HG02610 (cell line): Measurements from ENCODE around the gene MTMR4.
"Not testable (repeated sequence)": the region's sequence is repeated elsewhere in the genome, so short reads cannot be mapped to it uniquely, and the experiment has no call there.

Experiments used
- ATAC-seq: cut with Tn5 transposase; IDR thresholded peaks from one replicate; pipeline ENCODE4 v1.9.1; 2021; ENCODE audit warnings: mild to moderate bottlenecking, moderate library complexity; ENCODE audit not compliant: unreplicated experiment

Gene MTMR4

DNA sequence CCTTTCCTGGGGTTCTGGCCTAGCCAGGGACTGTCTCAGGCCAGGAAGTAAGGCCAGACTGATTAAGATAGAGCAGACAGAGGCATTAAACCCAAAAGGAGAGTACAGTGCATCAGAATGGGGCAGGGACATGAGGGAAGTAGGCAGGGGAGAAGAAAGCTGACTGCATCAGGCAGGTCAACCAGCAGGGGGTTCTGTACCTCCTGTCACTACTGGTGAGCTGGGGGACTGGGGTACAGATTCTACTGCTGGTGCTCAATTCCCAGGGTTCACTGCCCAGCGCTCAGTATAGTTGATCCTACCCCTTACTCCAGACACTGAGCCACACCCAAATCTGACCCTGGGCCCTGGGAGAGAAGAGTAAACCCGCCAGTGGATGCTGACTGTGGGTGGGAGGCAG, 12.9 kb upstream of the MTMR4 start:
- no peak for ATAC-seq

DNA sequence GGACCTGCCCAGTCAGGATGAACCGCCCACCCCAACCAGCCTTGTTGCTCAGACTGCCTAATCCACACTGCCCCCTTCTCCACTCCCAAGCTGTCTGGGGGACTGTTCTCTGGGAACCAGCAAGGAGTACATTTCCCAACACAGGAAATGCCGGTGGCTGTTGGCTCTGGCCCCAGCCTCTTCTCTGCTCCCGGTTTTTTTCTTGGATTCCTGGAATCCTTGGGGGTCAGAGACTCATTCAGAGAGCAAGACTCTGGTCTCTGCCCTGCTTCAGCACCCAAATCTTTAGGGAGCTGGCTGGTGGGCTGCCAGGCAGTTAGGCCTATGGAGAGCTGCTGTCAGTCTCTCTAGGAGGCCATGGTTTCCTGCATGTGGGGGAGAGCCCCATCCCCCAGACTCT, 10.8 kb upstream of the MTMR4 start:
- no peak for ATAC-seq

- no peak for ATAC-seq
Measured at GRCh38 chr17:58521680-58522079, 7.2 kb upstream of the MTMR4 start.

- no peak for ATAC-seq
Measured at GRCh38 chr17:58520843-58521430, 6.5 kb upstream of the MTMR4 start.

DNA sequence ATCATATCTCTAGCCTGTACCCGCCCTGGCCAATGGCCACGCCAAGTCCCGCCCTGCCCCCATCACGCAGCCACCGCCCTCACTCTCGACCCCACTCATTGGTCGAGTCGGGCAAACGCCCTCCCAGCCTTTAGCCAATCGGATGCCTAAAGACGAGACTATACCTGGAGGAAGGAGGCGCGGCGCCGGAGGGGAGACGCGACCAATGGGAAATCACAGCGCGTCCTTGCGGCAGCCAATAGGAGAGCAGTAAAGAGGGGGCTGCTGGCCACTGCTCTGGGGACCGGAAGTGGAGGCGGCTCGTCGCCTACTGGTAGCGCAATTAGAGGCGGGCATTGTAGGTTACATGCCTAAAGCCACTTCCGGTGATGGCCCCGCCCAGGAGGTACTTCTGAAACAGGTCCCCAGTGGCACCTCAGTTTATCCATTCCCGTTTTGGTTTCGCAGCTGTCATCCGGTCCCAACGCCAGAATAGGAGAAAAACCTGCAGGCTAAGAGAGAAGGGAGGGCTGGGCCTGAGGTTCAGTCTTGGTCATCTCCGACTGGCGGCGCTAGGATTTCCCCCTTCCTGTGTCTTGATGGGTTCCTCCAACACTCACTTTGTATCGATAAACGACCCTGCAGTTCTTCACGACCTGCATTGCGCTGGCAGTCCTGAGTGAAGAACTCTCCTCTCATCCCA, 3.6 kb upstream of the MTMR4 start:
- ATAC-seq = peak; percentile 79

GRCh38 chr17:58517378-58517927, 3.0 kb upstream of the MTMR4 start:
- ATAC-seq = no peak

GRCh38 chr17:58516644-58517377, 2.4 kb upstream of the MTMR4 start:
- ATAC-seq = no peak

DNA sequence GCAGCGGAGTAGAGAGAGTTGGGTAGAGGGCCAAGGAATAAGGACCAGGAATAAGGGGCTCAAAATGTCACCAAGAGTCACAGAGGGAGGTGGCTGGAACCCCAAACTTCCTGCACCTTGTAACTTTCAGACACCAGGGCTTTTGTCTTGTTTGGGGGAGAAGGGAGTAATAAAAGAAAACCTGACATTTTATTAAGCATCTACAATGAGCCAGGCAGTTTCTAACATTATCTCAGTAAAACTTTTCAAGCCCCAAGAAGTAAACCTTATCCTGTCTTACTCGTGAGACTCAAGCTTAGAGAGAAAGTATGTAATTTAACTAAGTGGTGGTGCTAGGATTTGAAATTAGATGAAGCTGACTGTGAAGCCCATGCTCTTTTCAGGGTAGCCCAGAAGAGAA, 848 bp upstream of the MTMR4 start:
- no peak for ATAC-seq

DNA sequence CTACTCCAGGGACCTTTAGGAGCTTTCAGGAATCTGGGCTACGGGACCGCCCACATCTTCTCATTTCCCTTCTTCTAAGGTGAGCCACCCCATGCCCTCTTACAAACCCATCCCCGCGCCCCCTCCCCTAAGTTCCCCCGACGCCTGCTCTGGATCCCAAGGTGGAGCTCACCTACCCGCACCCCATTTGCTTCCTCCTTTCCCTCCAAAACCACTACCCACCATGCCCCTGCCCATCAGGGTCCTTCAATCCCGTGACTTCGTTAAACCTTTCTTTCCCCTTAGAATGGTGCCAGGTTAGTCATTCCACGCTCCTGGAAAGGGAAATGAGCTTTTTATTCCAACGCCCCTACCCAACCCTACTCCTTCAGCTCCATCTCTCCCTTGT, 326 bp upstream of the MTMR4 start:
- ATAC-seq = no peak

- ATAC-seq = no peak
Measured at GRCh38 chr17:58513267-58513964, 1.0 kb downstream of the MTMR4 start.

GRCh38 chr17:58510075-58510474, 4.4 kb downstream of the MTMR4 start:
- ATAC-seq = no peak

GRCh38 chr17:58508341-58509067, 5.9 kb downstream of the MTMR4 start:
- ATAC-seq = no peak

- no peak for ATAC-seq
Measured at GRCh38 chr17:58507123-58507634, 7.3 kb downstream of the MTMR4 start.

DNA sequence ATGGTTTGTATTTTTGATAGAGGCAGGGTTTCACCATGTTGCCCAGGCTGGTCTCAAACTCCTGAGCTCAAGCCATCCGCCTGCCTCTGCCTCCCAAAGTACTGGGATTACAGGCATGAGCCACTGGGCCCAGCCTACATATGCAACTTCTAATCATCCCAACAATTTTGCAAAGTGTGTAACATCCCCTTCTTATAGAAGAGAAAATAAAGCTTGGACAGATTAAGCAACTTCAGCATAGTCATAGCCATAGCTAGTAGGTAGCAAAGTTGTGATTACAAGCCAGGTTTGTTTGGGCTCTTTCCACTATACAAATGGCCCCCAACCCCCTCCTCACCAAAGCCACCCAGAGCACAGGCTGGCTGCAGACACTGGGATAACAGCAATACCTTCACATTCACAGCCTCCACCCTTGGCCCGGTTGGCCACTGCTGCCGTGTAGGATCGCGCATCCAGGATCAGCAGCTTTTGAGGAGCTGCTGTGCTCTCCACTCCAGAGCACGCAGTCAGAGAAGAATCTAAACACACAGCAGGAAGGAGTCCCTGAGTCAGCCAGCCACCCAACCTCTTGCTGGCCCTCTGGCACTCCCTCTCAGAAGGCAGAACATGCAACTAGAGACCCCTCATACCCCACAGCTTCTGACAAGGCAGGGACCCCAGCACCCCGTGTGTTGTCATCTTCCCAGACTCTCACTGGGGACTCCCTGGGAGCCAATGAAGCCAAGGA, 7.9 kb downstream of the MTMR4 start:
- ATAC-seq = no peak

DNA sequence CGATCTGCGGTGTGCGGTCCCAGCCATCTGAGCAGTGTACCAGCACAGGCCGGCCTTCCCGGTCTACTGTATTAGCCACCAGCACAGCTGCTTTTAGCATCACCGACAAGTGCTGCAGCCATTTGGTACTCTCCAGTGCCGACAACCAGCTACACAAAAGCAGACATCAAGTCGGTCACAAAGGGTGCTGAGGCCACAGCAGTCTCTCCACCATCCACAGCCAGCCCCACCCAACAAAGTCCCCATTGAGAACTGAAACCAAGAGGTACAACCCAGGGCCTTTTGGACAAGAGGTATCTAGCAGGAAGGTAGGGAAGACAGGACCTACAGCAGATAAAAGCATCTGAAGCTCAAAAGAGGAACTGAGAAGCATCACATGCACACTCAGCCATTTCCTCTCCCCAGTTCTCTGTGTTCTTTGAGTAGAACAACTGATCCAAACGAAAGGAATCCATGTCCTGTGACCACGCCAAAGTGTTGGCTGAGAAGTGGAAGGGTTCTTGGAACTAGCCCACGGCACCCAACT, 9.5 kb downstream of the MTMR4 start:
- ATAC-seq = peak; percentile 94

- no peak for ATAC-seq
Measured at GRCh38 chr17:58503866-58504265, 10.6 kb downstream of the MTMR4 start.

DNA sequence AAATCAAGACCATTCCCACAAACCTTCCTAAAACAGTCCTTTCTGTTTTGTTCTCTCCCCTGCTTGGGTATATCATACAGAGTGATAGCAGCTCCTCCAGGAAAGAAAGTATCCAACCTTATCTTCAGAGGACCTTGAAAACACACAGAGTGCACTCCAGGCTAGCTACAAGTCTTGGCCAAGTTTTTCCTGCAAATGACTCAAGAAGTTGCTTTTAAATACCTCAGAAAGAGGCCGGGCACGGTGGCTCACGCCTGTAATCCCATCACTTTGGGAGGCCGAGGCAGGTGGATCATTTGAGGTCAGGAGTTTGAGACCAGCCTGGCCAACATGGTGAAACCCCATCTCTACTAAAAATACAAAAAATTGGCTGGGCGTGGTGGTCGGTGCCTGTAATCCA, 11.3 kb downstream of the MTMR4 start:
- not testable (repeated sequence) for ATAC-seq

DNA sequence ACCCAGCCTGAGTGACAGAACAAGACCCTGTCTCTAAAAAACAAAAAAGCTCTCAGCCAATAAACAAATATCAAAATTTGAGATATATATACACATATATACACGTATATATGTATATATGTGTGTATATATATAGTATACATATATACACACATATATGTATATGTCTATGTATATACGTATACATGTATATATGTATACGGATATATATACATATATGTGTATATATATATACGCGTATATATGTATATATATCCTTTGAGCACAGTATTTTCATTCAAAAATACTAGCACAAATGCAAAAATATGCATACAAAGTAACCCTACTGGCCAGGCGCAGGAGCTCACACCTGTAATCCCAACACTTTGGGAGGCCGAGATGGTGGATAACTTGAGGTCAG, 13.0 kb downstream of the MTMR4 start:
- no peak for ATAC-seq

GRCh38 chr17:58498177-58498828, 16.1 kb downstream of the MTMR4 start:
- no peak for ATAC-seq
